GM19455 (cell line): ENCODE data around the gene SPHK2.
"Not testable (repeated sequence)": the region's sequence is repeated elsewhere in the genome, so short reads cannot be mapped to it uniquely, and the experiment has no call there.

ENCODE experiments used
- ATAC-seq: cut with Tn5 transposase; IDR thresholded peaks from one replicate; pipeline ENCODE4 v1.9.1; 2021; ENCODE audit not compliant: unreplicated experiment

The SPHK2 gene

DNA sequence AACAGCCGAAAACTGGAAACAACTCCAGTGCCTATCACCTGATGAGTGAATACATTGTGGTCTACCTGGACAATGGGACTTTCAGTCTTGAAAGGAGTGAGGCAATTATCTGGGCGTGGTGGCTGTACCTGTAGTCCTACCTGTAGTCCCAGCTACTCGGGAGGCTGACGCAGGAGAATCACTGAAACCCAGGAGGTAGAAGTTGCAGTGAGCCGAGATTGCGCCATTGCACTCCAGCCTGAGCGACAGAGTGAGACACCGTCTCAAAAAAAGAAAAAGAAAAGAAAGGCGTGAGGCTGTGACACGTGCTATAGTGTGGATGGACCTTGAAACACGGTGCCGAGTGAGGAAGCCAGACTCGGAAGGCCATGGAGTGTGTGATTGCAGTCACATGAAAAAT, 57.6 kb downstream of the SPHK2 start:
- no peak for ATAC-seq

DNA sequence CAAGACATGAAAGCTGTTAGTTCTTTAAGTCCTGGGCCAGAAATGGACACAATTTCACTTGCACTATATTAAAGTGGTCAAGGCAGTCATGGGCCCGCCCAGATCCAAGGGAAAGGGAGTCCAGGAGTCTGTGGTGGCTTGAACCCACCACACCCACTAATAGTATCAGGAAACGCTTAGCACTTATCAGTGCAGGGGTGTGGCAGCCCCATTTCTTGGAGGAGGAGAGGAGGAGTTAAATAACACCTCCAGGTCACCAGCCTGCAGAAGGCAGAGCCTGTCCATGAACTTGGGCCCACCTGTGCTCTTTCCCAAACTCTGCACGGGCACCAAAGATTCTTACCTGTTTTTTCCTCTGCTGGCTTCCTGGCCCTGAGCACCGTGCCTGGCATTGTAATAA, 58.9 kb downstream of the SPHK2 start:
- ATAC-seq = no peak

DNA sequence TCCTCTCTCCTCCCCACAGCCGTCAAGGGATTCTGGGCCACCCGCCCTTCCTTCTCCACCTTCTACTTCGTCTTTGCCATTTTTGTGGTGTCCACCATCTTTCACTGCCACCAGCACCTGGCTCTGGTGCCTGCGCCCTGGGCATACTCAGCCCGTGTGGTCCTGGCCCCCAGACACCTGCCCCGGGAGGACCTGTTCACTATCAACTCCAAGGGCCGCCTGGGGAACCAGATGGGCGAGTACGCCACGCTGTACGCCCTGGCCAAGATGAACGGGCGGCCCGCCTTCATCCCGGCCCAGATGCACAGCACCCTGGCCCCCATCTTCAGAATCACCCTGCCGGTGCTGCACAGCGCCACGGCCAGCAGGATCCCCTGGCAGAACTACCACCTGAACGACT, 60.7 kb downstream of the SPHK2 start:
- not testable (repeated sequence) for ATAC-seq
